Prostate gland (tissue), 2 donors: ENCODE data around the gene FBXL16.

ENCODE experiments used
- POLR2A ChIP-seq: fragments of 450-650 bp; IDR thresholded peaks from one replicate; pipeline ENCODE4 v1.6.1; 2016; ENCODE audit warnings: antibody characterized with exemption, mild to moderate bottlenecking
- POLR2AphosphoS5 ChIP-seq: sonication (generic); formaldehyde crosslinking; IDR thresholded peaks from one replicate; pipeline ENCODE4 v1.6.1; 2017; ENCODE audit warnings: antibody characterized with exemption
- TF ChIP-seq, protein P1 (sequence below), 4 experiments: fragments of 200-600 bp in 2 of 4; fragments of 450-650 bp in 2 of 4; sonication (generic) in 2 of 4; IDR thresholded peaks; 1 replicate in 3 of 4; 2 replicates in 1 of 4; pipeline ENCODE4 v1.5.1; 2016 to 2019; ENCODE audit warnings: antibody characterized with exemption in 4 of 4, mild to moderate bottlenecking in 2 of 4, moderate library complexity in 2 of 4

DNA sequence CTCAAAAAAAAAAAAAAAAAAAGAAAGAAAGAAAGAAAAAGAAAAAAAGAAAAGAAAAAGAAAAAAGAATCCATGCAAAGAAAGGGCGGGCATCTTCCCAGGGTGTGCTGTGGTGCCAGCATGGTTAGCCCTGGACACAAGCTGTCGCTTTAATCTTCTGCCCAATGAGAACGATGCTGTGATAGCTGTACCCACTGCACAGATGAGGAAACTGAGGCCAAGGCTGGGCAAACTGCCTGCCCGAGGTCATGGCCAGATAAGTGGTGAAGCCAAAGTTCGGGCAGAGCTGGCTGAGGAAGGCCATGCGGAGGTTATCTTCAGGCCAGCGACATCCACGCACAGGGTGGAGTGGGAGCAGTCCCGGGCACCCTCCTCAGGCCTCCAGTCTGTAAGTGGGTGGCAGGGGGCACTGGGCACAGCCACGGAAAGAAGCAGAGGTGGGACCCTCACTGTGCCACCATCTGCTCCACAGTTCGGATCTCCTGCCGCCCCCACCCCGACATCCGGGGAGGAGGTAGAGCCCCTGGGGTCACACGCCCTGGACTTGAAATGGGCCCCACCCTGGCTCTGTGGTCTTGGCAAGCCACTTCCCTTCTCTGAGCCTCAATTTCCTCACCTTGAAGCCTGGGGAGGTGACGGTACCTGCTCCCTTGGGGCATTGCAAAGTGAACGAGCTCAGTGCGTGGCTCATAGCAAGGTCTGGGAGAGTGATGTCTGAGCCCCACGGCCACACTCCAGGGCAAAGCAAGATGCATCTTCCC lies 6.5 kb downstream of the FBXL16 start:
- TF ChIP-seq POLR2A (no peak), POLR2AphosphoS5 (no peak)
- TF ChIP-seq, protein P1, sequence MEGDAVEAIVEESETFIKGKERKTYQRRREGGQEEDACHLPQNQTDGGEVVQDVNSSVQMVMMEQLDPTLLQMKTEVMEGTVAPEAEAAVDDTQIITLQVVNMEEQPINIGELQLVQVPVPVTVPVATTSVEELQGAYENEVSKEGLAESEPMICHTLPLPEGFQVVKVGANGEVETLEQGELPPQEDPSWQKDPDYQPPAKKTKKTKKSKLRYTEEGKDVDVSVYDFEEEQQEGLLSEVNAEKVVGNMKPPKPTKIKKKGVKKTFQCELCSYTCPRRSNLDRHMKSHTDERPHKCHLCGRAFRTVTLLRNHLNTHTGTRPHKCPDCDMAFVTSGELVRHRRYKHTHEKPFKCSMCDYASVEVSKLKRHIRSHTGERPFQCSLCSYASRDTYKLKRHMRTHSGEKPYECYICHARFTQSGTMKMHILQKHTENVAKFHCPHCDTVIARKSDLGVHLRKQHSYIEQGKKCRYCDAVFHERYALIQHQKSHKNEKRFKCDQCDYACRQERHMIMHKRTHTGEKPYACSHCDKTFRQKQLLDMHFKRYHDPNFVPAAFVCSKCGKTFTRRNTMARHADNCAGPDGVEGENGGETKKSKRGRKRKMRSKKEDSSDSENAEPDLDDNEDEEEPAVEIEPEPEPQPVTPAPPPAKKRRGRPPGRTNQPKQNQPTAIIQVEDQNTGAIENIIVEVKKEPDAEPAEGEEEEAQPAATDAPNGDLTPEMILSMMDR (IDR thresholded peaks at IDR 0.05) = no peak
